NCI-H1417 (cell line): Measurements from ENCODE around the gene UBE2L5.

Experiments
- DNase-seq, 3 experiments: peaks; one replicate each; lab custom pipeline; 2025; lab: John Stamatoyannopoulos, UW

UBE2L5 gene

DNA sequence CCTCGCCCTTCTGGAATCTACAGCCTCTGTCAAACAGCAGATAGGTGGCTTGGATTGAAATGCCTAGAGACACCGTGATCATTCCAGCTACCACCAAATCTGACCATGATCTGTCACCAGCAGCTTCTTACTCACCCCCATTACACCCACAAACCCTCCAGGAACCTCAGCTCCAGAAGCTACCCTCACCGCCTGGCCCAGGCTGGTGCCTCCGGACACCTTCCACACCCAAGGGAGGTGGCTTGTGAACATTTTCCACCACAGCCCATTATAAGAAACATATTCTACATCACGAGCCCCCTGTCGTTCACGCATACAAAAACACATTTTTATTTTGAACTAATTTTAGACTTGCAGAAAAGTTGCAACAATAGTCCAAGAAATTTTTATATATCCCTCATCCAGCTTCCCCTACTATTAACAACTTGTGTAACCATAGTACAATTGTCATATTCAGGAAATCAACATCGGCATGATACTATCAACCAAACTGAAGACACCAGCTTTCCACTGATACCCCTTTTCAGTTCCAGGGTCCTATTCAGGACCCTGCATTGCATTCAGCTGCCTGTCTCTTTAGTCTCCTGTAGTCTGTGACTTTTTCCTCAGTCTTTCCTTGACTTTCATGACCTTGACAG lies 15.4 kb upstream of the UBE2L5 start:
- DNase-seq = no peak

DNA sequence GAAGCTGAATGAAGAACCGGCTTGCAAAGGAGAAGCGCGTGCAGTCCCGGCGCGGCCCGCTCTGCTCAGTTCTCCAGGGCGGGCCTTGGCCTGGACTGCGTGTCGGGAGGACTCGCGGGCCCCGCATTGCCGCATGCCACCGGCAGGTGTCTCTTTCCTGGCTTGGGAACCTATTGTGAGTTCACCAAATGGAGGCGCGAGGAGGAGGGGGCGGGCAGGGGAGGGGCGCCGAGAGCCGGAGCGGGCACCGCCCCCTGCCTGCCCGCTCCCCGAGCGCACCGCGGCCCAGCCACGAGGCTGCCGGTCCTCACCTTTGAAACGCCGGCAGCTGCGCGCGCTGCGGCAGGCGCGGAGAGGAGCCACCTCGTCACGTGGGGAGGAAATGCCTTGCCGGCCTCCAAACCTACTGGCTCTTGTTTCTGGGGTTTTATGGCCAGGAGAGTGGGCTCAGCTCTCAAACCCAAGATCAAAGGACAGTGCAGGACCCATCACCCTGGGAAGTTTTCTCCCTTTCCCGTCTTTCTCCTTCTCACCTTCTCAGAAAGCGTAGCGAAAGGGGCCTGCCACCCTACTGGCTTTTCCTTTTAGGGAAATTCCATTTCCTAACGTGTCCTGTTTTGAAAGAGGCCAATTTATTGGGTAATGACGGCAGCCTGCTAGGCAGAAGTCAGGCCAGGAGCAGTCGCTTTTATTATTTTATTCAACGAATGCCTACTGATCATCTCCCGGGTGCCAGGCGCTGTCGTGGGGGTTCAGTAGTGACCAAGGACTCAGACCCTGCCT lies 13.8 kb upstream of the UBE2L5 start:
- peak in 1 of 3 experiments; percentile 66 for DNase-seq

DNA sequence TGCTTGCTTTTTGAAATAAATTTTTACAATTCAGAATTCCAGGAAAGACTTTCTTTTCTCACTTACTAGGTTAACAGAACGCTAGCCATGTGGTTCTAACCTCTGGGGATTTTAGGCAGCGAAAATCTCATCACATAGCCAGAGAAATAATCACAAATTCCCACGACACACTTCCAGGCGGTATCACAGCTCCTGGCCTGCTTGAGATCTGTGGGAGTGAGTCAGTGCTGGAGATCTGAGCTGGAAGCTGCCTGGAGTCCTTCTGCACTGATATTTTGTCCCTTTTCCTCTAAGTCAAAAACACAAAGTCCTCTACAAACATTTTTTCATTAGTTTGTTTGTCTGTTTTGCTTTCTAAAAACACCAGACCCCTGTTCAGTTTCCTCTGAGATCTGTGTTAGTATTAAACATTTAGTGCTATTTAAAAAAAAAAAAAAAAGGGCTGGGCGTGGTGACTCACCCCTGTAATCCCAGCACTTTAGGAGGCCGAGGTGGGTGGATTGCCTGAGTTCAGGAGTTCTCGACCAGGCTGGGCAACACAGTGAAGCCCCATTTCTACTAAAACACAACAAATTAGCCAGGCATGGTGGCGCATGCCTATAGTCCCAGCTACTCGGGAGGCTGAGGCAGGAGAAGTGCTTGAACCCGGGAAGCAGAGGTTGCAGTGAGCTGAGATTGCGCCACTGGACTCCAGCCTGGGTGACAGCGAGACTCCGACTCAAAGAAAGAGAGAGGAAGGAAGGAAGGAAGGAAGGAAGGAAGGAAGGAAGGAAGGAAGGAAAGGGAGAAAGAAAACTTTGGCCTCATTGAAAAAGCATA lies 12.2 kb upstream of the UBE2L5 start:
- no peak for DNase-seq

DNA sequence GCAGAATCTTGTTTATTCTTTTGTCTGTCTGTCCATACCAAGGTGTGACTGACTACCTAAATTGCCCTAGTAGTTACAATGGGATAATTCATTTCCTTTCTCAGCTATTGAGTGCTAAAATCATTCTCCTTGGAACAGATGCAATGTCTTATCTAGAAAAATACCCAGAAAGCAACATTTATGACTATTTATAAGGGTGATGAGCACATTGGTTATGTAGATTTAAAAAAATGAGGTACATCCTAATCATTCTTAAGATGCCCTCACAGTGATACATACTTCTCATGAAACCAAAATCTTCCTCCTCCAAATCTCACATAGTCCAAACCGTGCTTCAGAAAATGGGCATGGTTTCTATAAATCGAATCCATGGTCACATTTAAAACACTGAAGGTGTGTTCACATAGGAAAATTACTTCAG lies 11.6 kb upstream of the UBE2L5 start:
- no peak for DNase-seq

DNA sequence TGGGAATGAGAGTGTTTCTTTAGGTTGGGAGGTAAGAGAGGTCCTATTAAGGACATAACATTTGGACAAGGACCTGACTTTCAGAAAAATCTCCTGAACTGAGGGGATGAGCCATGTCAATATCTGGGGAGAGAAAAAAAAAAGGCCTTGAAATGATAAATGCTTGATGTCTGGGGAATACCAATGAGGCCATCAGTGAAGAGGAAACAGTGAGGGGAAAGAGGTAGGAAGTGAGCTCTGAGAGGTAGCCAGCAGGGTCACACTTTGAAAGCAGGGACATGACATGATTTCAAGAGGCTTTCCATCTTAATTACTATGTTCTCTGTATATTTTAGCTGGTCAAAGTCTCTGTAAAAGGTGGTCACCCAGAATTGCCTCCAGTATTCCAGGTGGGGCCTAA lies 9.9 kb upstream of the UBE2L5 start:
- DNase-seq = peak in 1 of 3 experiments; percentile 7

DNA sequence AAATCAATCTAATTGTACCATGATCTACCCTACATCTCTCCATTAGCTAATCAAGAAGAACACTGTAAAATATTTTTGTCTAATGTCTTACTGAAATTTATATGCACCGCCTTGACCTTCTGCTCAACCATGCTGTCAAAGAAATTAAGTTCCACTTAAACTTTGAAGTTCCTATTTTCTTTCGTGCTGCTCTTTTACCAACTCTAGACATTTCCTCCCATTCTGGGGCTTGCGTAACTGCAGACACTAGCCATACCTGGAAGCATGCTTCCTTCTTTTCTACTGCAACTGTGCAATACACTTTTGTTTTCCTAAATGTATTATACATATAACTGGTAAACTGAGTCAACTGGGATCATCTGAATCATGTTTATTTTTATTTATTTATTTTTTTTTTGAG lies 8.5 kb upstream of the UBE2L5 start:
- DNase-seq = no peak

DNA sequence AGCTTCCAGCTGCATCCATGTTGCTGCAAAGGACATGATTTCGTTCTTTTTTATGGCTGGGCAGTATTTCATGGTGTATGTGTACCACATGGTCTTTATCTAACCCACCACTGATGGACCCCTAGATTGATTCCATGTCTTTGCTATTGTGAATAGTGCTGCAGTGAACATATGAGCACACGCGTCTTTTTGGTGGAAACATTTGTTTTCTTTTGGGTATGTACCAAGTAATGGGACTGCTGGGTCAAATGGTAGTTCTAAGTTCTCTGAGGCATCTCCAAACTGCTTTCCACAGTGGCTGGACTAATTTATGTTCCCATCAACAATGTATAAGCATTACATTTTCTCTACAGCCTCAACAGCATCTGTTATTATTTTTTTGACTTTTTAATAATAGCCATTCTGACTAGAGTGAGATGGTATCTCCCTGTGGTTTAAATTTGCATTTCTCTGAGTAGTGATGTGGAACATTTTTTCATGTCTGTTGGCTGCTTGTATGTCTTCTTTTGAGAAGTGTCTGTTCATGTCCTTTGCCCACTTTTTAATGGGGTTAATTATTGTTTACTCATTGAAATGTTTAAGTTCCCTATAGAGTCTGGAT lies 6.8 kb upstream of the UBE2L5 start:
- DNase-seq = no peak

DNA sequence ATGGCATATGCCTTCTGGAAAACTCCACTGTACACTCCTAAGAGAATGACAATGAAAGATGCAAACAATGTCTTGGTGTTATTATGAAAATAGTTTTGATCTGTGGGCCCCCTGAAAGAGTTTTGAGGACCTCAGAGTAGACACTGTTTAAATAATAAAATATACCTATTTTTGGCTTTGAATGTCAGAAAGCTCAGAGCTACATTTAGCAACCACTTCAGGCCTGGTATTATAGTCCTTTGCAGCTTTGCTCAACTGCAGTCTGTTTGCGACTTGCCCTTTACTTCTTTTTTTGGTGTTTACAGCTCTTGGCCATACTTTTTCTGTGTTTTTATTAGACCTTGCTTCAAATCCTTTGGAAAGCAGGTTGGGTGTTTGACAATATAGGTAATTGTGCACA lies 5.8 kb upstream of the UBE2L5 start:
- DNase-seq = no peak

DNA sequence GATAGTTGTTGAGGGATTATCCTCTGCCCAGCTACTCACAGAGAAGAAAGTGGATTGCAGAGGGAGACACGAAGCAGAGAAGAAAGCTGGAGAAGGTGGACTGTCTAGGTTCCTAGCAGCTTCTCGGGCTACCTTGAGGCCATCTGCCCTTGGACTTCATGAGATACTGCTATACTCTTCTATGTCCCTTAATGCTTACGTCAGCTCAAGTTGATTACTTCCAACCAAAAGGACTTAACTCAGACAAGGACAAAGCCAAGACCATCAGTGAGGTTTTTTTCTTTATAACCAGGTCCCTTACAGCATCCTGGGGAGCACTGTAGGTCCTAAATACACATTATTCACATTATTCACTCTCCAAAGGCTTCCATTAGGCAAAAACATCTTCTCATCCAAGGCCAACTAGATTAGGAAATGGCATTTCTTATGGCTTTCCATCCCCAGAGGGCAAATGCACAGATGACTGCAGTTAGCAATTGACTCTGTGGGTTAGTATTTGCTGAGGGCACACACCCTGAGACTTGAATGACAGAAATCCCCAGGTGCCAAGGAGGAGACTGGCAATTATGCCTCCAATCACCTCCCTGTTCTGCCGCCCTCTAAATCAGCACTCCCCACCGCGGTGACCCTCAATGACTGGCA lies 4.1 kb upstream of the UBE2L5 start:
- peak in 2 of 3 experiments; percentile 61 to 89 for DNase-seq

DNA sequence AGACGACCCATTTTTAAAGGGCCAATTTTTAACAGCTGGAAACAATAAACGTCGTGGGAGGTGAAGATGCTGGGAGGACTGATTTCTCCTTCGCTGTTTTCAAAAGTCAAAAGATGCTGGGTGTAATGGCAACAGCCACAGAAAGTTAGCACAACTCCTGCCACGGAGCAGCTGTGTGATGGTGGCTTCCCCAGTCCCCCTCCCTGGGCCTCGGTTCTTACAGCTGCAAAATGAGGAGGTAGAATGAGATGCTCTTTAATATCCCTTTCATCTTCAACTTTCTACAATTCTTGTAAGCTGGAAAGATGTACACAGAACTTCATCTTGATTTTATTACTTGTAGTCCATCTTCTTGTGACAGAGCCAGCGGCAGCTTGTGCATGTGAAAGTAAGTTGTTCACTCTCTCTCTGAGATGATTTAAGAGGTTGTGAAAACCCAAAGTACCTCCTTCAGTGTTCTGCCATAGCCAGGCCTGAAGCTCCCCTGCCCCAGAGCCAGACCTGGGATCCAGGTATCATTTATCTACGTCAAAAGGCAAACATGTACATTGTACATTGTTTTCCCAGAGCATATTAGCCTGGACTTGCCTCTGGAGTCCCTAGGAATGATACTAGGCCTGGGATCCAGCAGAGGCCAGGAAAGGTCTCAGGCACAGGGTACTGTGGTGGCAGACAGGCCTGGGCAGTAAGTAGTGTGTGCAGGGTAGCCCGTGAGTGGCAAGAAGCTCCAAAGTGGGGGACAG lies 3.4 kb upstream of the UBE2L5 start:
- peak in 2 of 3 experiments; percentile 12 to 55 for DNase-seq

DNA sequence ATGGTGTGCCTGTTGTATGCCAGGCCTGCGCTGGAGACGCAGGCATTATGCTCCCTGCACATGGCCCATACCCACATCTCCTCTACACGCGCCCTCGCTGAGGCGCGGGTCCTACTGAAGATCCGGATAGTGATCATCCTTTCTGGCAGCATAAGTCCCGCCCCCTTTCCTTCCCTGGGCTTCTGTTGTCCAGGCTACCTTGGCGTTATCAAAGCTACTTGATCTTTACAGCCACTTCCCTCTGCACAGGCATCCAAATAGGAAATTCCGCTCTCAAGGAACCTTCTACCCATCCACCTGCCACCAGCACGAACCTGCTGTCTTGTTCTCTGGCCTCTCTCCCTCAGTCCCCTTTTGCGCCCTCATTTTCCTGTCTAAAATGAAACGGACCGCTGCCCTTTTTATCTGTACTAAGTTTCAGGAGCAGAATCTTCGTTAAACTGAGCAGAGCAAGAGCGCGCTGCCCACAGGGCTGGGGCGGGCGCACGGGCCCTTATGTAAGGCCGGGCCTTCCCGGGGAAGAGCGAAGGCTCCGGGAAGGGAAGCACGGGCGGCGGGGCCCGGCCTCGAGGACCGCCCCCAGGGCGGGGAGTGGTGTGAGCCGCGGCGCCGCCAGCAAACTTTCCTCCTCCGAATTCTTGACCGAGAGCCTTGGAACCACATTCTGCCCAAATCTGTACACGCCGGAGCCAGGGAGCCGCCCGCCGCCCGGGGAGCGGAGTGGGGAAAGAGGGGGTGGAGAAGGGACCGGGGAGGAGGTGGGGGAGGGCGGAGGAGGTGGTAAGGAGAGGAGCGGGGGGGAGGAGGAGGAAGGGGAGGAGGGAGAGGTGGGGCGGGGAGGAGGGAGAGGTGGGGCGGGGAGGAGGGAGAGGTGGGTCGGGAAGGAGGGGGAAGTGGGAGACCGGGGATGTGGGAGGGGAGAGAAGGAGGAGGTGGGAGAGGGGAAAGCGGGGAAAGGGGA lies 920 bp upstream of the UBE2L5 start:
- peak; percentile 38 to 68 (median 39) for DNase-seq

DNA sequence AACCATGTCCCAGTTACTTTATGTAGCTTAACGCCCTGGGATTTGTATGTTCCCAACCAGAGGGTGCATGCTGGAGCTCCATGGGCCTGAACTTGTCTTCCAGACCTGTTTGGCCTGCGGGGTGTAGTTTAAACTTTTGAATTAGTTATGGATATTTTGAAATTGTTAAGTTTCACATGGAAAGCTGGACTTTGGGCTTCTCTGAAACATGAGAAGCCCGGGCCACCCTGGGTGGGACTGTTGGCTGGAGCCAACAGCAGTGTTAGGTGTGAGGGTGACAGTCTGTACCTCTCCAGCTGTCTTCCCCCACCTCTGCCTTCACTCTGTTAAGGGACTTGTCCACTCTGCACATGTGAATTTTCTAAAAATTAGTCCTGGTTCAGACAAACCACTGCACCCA lies 1.6 kb downstream of the UBE2L5 start:
- DNase-seq = no peak

DNA sequence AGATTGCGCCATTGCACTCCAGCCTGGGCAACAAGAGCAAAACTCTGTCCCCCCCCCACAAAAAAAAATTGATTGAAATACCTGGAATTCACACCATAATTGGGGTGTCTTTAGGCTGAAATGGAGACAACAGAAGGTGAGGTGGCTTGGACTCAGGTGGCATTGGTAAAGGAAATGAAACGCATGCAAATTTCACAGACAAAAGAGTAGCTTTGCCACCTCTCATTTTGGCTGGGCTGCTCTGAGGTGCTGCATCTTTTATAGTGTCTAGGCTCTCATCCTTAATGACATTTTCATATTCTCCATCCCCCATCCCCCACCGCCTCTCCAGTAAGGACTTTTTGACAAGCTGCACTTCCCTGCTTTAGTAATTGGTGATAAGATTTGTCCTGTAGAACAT lies 6.9 kb downstream of the UBE2L5 start:
- no peak for DNase-seq

DNA sequence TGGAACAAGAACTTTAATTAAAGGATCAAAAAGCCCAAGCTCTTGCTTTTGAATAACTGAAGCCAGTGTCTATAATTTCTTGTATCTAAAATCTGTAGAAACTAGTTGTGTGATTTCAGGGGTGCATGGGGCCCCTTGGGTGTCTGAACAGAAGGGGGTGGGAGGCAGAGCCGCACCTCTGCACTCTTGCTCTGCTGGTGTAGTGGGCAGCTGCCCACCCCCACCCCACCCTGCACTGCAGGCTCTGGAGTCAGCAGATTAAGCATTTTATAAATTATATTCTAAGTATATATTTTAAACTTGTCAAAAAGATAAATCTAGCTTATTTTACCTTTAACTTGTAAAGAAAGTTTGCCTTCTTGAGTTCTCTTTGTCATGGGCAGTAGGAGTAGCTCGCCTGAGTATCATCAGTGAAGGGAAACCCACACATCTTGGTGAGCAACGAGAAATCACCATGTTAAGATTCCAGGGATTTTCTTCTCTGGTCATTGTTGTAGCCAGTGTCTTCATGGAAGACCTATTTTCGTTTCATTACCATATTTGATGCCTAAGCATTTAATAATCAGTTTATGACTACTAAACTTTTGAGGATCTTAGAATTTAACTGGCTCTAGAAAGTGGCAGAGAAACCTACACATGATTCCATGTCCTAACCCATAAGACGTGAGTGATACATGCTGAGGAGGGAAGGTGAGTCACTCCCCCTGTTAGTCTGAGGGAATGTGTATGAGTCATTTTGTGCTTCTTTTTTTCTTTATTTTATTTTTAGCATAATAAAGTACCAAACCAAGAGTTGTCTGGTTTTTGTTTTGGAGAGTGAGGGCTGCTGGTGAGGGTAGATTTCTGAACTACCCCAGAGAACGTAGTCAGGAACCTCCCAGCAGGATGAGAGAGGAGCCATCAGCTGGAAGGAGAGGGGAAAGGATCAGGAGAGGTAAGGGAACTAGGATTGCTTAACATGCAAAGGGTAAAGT lies 7.7 kb downstream of the UBE2L5 start:
- no peak for DNase-seq

DNA sequence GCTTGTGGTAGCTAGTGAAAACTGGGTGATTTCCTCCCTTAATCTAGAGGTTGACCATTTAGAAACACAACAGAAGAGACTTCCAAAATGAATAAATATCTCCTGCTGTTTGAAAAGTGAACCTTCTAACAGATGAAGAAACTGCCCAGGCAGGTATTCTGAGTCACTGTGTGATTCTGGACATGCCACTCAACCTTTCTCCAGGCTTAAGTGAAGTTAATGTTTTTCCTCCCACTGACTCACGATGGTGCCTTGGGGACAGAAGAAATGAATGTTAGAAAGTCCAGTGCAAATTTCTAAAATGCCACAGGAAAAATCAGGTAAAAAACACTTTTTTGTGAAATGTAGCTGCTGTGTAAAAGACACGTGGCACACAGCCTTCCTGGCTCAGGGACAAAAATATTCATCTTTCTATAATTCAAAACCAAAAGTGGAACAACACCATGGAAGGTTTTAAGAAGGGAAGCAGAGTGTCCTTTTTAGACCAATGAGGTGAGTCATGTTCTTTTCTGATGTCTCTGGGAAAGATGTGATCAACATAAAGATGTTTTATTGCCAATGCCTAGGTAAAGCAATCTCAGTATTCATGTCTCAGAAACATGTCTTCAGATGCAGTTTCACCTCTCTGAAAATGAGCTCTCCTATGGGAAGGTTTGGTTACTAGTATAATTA lies 9.1 kb downstream of the UBE2L5 start:
- no peak for DNase-seq

DNA sequence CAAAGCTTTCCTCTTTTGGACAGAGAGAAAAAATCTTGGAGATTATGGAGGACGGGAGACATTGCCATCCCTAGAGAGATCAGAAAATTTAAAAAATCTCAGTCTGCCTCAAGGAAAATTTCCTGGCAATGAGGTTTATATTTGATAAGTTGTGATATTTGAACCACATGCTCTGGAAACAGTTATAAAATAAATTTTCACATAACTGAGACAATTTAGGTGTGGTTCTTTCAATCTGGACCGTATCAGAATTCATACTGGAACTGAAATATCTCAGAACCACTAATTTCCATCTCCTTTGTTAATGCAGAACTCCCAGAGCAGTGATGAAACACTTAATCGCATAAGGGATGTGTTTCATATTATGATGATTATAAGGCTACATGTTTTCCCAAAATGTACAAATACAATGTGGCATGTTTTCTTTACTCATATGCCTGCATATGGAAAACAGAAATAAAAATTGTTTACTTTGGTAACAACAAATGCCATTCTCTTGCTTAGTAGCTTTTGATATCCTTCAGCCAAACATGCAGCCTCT lies 13.7 kb downstream of the UBE2L5 start:
- no peak for DNase-seq

DNA sequence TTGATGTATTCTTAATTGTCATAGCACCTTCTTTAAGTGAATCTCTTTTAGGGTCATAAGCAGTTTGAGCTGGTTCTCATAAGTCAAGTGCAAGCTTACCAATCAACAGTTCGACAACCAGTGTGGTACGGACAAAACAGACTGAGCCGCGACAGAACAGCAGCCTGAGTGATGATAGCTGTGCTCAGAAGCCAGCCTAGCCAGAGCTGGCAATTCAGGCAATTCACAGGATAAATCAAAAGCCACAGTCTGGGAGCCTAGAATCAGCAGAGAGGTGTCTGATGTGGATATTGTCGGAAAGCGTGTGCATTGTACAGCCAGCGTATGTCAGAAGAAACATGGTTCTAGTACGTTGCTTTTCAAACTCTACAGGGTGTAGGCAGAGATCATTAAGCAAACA lies 14.9 kb downstream of the UBE2L5 start:
- no peak for DNase-seq

DNA sequence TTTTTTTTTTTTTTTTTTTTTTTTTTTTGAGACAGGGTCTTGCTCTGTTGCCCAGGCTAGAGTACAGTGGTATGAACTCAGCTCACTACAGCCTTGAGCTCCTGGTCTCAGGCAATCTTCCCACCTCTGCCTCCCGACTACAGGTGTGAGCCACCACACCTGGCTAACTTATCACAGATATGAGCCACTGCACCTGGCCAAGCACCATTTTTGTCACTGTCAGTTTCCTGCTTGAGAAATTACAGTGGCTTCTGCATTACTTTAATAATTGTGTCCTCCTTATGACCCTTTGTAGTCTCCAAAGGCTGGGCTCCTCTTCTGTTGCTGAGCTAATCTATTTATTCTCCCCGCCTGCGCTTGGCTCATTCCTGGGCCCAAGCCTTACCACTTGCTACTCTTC lies 16.0 kb downstream of the UBE2L5 start:
- DNase-seq = no peak
